ENCODE data around the gene CNPY2.
"Not testable (repeated sequence)": the region's sequence is repeated elsewhere in the genome, so short reads cannot be mapped to it uniquely, and the experiment has no call there.

The CNPY2 gene

GRCh38 chr12:56333679-56334489 is 18.1 kb upstream of the CNPY2 start, which contains the start of gene PAN2:
Gene PAN2 (minus strand): TSS chr12:56334000. CDS start chr12:56333094, 906 bp downstream.
- peak; percentile 71 to 93 (median 82) for DNase-seq (ENCODE audit: low read depth in 4 of 4, low spot score in 1 of 4)

DNA sequence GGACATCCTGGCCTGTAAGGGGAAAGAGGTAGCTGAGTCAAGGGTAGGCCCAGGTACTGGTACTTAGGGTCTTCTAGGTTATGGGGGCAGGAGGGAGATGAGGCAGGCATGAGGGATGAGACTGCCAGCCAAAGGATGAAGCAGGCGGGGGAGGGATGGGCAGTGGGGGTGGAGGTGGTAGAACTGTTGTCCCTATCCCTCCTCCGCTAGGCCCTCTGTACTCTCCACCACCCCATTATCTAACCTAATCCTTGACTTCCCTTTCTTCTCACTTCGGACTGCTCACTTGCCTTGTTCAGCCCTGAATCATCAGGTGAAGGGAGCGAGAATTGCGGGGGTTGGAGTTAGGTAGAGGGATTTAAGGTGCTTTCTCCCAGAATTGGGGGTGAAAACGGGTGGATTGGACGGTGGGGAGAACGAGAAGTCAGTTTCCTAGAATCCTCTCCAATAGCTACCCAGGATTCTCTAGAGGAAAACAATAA is 17.4 kb upstream of the CNPY2 start:
- no peak for DNase-seq (ENCODE audit: low read depth in 4 of 4, low spot score in 1 of 4)

- DNase-seq (ENCODE audit: low read depth in 4 of 4, low spot score in 1 of 4) = no peak
These were observed 16.9 kb upstream of the CNPY2 start for GRCh38 chr12:56332512-56333196.

GRCh38 chr12:56330936-56331490 is 15.2 kb upstream of the CNPY2 start:
- no peak for DNase-seq (ENCODE audit: low read depth in 4 of 4, low spot score in 1 of 4)

DNA sequence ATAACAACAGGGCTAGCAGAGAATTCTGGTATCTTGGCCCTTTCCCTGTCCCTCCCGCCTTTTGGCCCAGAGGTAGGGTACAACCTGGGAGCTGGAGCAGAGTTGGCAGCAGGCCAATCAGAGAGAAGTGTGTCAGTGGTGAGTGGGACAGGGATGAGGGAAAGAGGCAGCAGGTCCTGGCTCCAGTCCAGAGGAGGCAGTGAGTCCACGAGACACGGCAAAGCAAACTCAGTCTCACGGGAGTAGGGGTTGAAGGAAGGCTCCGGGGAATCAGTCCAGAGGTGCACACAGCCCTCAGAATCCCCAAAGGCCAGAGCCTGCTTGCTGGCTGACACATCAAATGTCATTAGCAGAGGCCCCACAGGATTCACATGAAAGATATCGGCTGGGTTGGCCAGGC is 10.7 kb upstream of the CNPY2 start:
- no peak for DNase-seq (ENCODE audit: low read depth in 4 of 4, low spot score in 1 of 4)

DNA sequence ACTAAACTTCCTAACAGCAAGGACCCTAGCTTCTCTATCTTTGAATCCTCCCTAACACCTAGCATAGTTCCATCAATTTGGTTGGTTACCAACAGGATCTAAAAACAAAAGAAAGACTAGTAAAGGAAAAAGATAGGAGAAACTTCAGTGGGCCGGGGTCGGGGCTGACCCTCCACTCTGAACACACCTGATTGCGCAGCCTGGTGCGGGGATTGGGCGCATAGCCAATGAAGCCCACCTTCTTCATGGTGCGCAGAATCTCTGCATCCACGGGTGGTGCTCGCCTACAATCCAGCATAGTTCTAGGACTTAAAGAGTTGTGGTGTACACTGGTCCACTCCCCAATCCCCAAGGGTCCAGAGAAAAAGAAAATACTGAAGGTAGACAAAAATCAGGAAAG is 10.3 kb upstream of the CNPY2 start:
- DNase-seq (ENCODE audit: low read depth in 4 of 4, low spot score in 1 of 4) = no peak

GRCh38 chr12:56324206-56324605 is 8.4 kb upstream of the CNPY2 start:
- no peak for DNase-seq (ENCODE audit: low read depth in 4 of 4, low spot score in 1 of 4)

DNA sequence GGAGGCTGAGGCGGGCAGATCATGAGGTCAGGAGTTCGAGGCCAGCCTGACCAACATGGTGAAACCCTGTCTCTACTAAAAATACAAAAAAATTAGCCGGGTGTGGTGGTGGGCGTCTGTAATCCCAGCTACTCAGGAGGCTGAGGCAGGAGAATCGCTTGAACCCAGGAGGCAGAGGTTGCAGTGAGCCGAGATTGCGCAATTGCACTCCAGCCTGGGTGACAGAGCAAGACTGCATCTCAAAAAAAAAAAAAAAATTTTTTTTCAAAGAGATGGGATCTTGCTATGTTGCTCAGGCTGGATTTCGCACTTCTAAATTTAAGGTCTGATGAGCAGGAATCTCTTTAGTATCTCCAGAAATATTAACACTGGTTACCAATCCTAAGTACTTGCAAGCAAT is 5.8 kb upstream of the CNPY2 start:
- not testable (repeated sequence) for DNase-seq (ENCODE audit: low read depth in 4 of 4, low spot score in 1 of 4)

DNA sequence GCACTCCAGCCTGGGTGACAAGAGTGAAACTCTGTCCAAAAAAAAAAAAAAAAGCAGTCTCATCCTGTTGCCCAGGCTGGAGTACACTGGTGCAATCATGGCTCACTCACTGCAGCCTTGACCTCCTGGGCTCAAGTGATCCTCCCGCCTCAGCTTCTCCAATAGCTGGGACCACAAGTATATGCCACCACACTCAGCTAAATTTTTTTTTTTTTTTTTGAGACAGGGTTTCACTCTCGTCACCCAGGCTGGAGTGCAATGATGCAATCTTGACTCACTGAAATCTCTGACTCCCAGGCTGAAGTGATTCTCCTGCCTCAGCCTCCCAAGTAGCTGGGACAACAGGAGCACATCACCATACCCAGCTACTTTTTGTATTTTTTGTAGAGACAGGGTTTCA is 5.2 kb upstream of the CNPY2 start:
- DNase-seq (ENCODE audit: low read depth in 4 of 4, low spot score in 1 of 4) = no peak

DNA sequence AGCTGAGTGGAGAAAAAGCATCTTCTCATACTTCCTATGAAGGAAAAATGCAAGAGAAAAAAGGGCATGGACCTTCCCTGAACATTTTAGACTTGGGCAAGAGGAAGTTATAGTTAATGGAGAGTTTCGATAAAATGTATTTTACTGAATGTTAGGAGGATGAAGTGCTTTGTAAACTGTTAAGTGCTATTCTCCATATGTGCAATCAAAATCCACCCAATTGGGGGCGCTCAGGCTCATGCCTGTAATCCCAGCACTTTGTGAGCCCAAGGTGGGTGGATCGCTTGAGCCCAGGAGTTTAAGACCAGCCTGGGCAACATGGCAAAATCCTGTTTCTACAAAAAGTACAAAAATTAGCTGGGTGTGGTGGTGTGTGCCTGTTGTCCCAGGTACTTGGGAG is 1.9 kb upstream of the CNPY2 start:
- DNase-seq (ENCODE audit: low read depth in 4 of 4, low spot score in 1 of 4) = no peak

DNA sequence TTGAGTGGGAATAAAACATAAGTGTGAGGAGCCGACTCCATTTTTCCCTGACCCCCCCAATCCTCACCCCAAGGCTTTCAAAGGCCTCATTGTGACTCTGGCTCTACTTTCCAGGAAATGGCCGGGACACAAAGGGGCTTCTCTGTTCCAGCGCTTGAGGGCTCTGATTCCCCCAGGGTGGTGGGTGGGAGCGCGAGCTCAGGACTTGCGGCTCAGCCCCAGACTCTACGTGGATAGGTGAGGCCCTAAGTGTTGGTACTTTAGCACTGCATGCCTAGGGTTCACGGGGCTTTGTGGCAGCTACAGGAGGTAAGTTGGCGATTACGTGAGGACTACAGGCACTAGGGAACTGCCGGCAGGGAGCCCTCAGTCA is 553 bp downstream of the CNPY2 start:
- no peak for DNase-seq (ENCODE audit: low read depth in 4 of 4, low spot score in 1 of 4)

GRCh38 chr12:56311003-56311402 is 4.8 kb downstream of the CNPY2 start:
- no peak for DNase-seq (ENCODE audit: low read depth in 4 of 4, low spot score in 1 of 4)

DNA sequence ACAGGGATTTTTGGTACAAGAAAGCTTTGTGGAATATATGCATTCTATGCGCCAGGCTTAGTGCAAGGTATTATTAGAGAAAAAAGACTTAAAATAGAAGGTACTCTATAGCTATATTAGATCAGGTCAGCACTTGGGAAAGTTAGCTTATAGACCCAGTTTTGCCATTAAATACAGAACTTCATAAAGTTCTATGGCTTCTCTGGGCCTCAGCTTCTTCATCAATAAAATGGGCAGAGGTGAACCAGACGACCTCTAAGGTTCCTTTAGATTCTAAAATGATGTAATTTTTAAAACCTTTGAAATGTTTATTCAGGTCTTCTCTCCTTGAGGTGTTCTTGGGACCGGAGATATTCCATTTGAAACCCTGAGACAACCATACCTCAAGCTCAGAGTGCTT is 7.1 kb downstream of the CNPY2 start:
- no peak for DNase-seq (ENCODE audit: low read depth in 4 of 4, low spot score in 1 of 4)

GRCh38 chr12:56307221-56307965 is 8.4 kb downstream of the CNPY2 start:
- no peak for DNase-seq (ENCODE audit: low read depth in 4 of 4, low spot score in 1 of 4)

- no peak for DNase-seq (ENCODE audit: low read depth in 4 of 4, low spot score in 1 of 4)
These were observed 10.8 kb downstream of the CNPY2 start for GRCh38 chr12:56304872-56305590.

DNA sequence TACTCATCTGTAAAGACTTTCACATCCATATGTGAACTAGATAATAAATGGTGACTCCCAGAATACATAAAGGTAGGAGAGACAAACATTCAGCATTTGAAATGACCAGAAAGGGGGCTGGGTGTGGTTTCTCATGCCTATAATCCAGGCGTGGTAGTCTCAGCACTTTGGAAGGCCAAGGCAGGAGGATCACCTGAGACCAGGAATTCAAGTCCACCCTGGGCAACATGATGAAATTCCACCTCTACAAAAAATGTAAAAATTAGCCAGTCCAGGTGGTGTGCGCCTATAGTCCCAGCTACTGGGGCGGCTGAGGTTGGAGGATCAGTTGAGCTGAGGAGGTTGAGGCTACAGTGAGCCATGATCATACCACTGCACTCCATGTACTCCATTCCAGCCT is 11.5 kb downstream of the CNPY2 start:
- DNase-seq (ENCODE audit: low read depth in 4 of 4, low spot score in 1 of 4) = no peak

DNA sequence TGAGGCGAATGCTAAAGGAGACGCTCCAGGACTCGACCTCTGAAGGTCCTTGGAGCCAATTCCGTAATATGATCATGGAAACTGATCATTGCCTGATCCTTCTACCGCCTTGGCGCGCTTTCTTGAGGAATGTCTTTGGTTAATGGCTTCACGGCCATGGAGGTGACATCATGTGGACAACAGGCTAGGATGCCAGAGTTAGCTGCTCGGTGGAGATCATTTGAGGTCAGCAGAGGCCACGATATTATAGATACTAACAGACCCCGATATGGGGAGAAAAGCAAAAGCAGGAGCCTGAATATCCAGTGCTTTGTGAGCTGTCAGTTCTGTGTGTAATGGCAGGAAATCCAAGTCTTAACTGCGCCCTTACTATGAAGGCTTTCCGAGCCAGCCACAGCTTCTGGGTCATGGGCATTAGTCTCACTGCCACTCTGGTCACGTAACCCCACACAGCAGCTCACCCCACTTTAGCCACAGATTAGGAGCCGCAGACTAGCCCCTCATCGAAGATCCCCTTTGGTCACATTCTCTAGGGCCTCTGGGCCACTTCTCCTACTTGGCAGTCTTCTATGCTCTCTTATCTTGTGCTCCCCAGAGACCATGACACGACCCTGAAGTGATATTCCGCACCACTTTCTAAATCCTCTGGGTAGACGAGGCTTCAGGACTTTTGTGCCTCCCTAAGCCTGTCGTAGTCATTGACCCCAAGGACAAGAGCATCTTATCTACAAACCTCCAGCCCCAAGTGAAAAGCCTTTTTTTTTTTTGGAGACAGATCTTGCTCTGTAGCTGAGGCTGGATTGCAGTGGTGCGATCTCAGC is 14.9 kb downstream of the CNPY2 start:
- no peak for DNase-seq (ENCODE audit: low read depth in 4 of 4, low spot score in 1 of 4)

DNA sequence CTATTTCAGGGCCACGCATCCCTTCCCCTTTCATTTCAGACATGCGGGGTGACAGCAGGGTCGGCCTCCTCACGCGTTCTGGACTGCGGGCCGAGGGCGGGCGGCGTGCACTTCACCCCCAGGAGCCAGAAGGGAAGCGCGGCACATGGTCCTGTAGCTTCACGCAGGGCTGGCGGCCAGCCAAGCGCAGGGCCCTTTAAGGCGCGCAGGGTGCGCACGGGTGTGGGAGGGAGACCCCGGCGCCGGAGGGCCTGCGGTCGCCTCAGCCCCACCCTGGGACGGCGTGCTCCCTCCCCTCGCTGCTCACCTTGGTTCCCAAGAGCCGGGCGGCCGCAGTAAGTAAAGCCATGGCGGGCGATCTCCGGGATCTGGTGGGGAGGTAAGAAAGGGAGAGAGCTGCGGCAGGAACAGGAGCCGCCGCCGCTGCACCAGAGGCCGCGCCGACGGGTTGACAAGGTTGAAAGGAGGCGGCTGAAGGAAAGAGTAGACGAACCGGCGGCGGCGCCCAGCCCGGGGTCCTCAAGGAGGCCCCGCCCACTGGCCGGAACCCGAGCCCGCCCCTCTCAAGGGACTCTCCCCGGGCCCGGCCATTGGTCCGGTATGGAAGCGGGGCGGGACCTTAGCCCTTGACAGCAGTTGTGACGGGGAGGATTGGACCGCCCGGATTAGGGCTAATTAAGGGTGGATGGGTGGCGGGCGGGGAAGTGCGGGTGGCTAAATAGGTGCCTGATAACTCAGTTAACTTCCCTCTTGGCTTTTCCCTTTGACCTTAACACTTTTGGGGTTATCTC is 15.7 kb downstream of the CNPY2 start, which contains the start of gene CS:
Gene CS (minus strand): TSS at position 478 of the 791 bp plus-strand sequence. CDS start 129 bp downstream, at position 349.
- peak; percentile 91 to 99 (median 98) for DNase-seq (ENCODE audit: low read depth in 4 of 4, low spot score in 1 of 4)

- DNase-seq (ENCODE audit: low read depth in 4 of 4, low spot score in 1 of 4) = no peak
These were observed 16.4 kb downstream of the CNPY2 start for GRCh38 chr12:56299308-56299852.

All from stimulated activated CD4-positive, alpha-beta T cell treated with anti-CD3 and anti-CD28 coated beads, Interleukin-1b, Interleukin-23, amount 100 ng/mL, for 24 hours (primary cell).